HepG2 (cell line): ENCODE results near the gene CDC14B. TPM values are rescaled to one million over a fixed set of nuclear protein-coding genes. Genes with fewer than 3 reads are reported as not detected.

Source experiments
- ARNT2 ChIP-seq: sonication (generic); formaldehyde crosslinking; IDR thresholded peaks from 2 replicates; pipeline ENCODE4 v1.8.0; 2022; ENCODE audit warnings: mild to moderate bottlenecking, low read depth, missing genetic modification reagents, moderate library complexity
- ARNTL ChIP-seq: sonication (generic); formaldehyde crosslinking; IDR thresholded peaks from 2 replicates; pipeline ENCODE4 v1.4.0; 2020; ENCODE audit warnings: mild to moderate bottlenecking, missing genetic modification reagents
- ATF7 ChIP-seq, 2 experiments: fragments of 450-650 bp in 1 of 2; sonication (generic) in 1 of 2; formaldehyde crosslinking in 1 of 2; IDR thresholded peaks; 2 replicates each; pipeline versions ENCODE4 v1.4.0 to v1.6.1; 2016 to 2020; ENCODE audit warnings: antibody characterized with exemption in 1 of 2, mild to moderate bottlenecking in 1 of 2, missing genetic modification reagents in 1 of 2
- GTF3A ChIP-seq: sonication (generic); formaldehyde crosslinking; conservative IDR thresholded peaks from 2 replicates; pipeline ENCODE4 v1.4.0; 2020; ENCODE audit warnings: mild to moderate bottlenecking, missing genetic modification reagents
- HNRNPK ChIP-seq: fragments of 200-400 bp; formaldehyde crosslinking; IDR thresholded peaks from 2 replicates; pipeline ENCODE4 v1.6.1; 2018; ENCODE audit warnings: low read length, low read depth, moderate library complexity, mild to moderate bottlenecking; ENCODE audit not compliant: poor library complexity, severe bottlenecking
- IRF2 ChIP-seq: IDR thresholded peaks from 2 replicates; pipeline ENCODE4 v1.6.1; 2018; ENCODE audit warnings: missing genetic modification reagents, missing compliant biosample characterization
- MEIS2 ChIP-seq: sonication (generic); formaldehyde crosslinking; IDR thresholded peaks from 2 replicates; pipeline ENCODE4 v1.9.0; 2021; ENCODE audit warnings: mild to moderate bottlenecking, missing genetic modification reagents
- NONO ChIP-seq, 2 experiments: fragments of 450-650 bp in 1 of 2; sonication (generic) in 1 of 2; formaldehyde crosslinking in 1 of 2; IDR thresholded peaks in 1 of 2; conservative IDR thresholded peaks in 1 of 2; 2 replicates each; pipeline versions ENCODE4 v1.6.1 to v1.8.0; 2017 to 2022; ENCODE audit warnings: mild to moderate bottlenecking in 1 of 2, missing genetic modification reagents in 1 of 2, moderate library complexity in 1 of 2
- NR2F6 ChIP-seq, 2 experiments: IDR thresholded peaks; 2 replicates each; pipeline ENCODE4 v1.6.1; 2016; ENCODE audit warnings: antibody characterized with exemption in 1 of 2, mild to moderate bottlenecking in 1 of 2
- POLR2AphosphoS5 ChIP-seq: IDR thresholded peaks from 2 replicates; pipeline ENCODE4 v1.6.1; 2012; ENCODE audit warnings: low read depth, low read length
- PPARG ChIP-seq: conservative IDR thresholded peaks from 2 replicates; pipeline ENCODE4 v1.6.1; 2016; ENCODE audit warnings: missing biosample characterization, missing genetic modification reagents
- SMYD3 ChIP-seq: sonication (generic); formaldehyde crosslinking; IDR thresholded peaks from 2 replicates; pipeline ENCODE4 v1.8.1; 2023; ENCODE audit warnings: mild to moderate bottlenecking, missing genetic modification reagents
- SOX13 ChIP-seq, 3 experiments: fragments of 450-650 bp in 1 of 3; sonication (generic) in 1 of 3; formaldehyde crosslinking in 1 of 3; IDR thresholded peaks in 2 of 3; conservative IDR thresholded peaks in 1 of 3; 2 replicates each; pipeline versions ENCODE4 v1.5.0 to v1.6.1; 2016 to 2020; ENCODE audit warnings: antibody characterized with exemption in 1 of 3, mild to moderate bottlenecking in 1 of 3, missing compliant biosample characterization in 1 of 3, missing genetic modification reagents in 1 of 3, moderate library complexity in 1 of 3
- ZBTB21 ChIP-seq: sonication (generic); formaldehyde crosslinking; IDR thresholded peaks from 2 replicates; pipeline ENCODE4 v1.4.0; 2020; ENCODE audit warnings: missing genetic modification reagents
- ZFP1 ChIP-seq: IDR thresholded peaks from 2 replicates; pipeline ENCODE4 v1.6.1; 2016
- ZFP41 ChIP-seq: sonication (generic); formaldehyde crosslinking; IDR thresholded peaks from 2 replicates; pipeline ENCODE4 v1.4.0; 2020; ENCODE audit warnings: mild to moderate bottlenecking, missing genetic modification reagents, borderline replicate concordance
- ZNF230 ChIP-seq: sonication (generic); formaldehyde crosslinking; IDR thresholded peaks from 2 replicates; pipeline ENCODE4 v1.4.0; 2020; ENCODE audit warnings: mild to moderate bottlenecking, missing genetic modification reagents
- ZNF256 ChIP-seq: sonication (generic); formaldehyde crosslinking; conservative IDR thresholded peaks from 2 replicates; pipeline ENCODE4 v1.4.0; 2020; ENCODE audit warnings: missing genetic modification reagents
- ZNF382 ChIP-seq: sonication (generic); formaldehyde crosslinking; IDR thresholded peaks from 2 replicates; pipeline ENCODE4 v1.5.0; 2020; ENCODE audit warnings: missing genetic modification reagents, mild to moderate bottlenecking, borderline replicate concordance
- ZNF530 ChIP-seq: sonication (generic); formaldehyde crosslinking; IDR thresholded peaks from 2 replicates; pipeline ENCODE4 v1.5.0; 2020; ENCODE audit warnings: low read depth, mild to moderate bottlenecking, missing genetic modification reagents
- ZNF549 ChIP-seq: sonication (generic); formaldehyde crosslinking; IDR thresholded peaks from 2 replicates; pipeline ENCODE4 v1.5.0; 2020; ENCODE audit warnings: missing genetic modification reagents
- ZNF709 ChIP-seq: sonication (generic); formaldehyde crosslinking; IDR thresholded peaks from 2 replicates; pipeline ENCODE4 v1.5.0; 2020; ENCODE audit warnings: mild to moderate bottlenecking, missing genetic modification reagents
- ZNF777 ChIP-seq: sonication (generic); formaldehyde crosslinking; IDR thresholded peaks from 2 replicates; pipeline ENCODE4 v1.4.0; 2020; ENCODE audit warnings: missing genetic modification reagents
- ZSCAN20 ChIP-seq: sonication (generic); formaldehyde crosslinking; IDR thresholded peaks from 2 replicates; pipeline ENCODE4 v1.4.0; 2020; ENCODE audit warnings: missing genetic modification reagents, mild to moderate bottlenecking, borderline replicate concordance
- polyA plus RNA-seq, 8 experiments: library from polyadenylated mRNA; depleted of rRNA in 3 of 8; stranded (reverse) in 7 of 8; unstranded in 1 of 8; fragments of >200 nt; fragmentation: Illumina TruSeq in 4 of 8; extraction: Trizol in 4 of 8; gene quantifications; 2 replicates each; pipeline versions ENCODE4 v1.2.1 to v1.2.3, GENCODE V29; 2011 to 2016; ENCODE audit warnings: low read depth in 4 of 8, missing spikeins in 1 of 8, mixed read lengths in 1 of 8; ENCODE audit not compliant: insufficient read depth in 1 of 8
- total RNA-seq, 5 experiments: library from RNA; depleted of rRNA; stranded (reverse); fragments of >200 nt; fragmentation: Illumina TruSeq; extraction: Trizol; gene quantifications; 2 replicates each; pipeline ENCODE4 v1.2.3, GENCODE V29; 2016; ENCODE audit warnings: low read depth in 1 of 5
- TF ChIP-seq, protein P1 (sequence below): IDR thresholded peaks from 2 replicates; pipeline ENCODE4 v1.6.1; 2016; ENCODE audit warnings: missing genetic modification reagents, missing compliant biosample characterization
- TF ChIP-seq, protein P2 (sequence below): sonication (generic); formaldehyde crosslinking; IDR thresholded peaks from 2 replicates; pipeline ENCODE4 v1.5.0; 2020; ENCODE audit warnings: mild to moderate bottlenecking, missing genetic modification reagents

Gene CDC14B
- total and polyA plus RNA-seq, 2 of the 13 experiments (the other 11 are each of a cell fraction or from before 2014, with no cell fraction given), result 25.8 to 33.3 TPM

DNA sequence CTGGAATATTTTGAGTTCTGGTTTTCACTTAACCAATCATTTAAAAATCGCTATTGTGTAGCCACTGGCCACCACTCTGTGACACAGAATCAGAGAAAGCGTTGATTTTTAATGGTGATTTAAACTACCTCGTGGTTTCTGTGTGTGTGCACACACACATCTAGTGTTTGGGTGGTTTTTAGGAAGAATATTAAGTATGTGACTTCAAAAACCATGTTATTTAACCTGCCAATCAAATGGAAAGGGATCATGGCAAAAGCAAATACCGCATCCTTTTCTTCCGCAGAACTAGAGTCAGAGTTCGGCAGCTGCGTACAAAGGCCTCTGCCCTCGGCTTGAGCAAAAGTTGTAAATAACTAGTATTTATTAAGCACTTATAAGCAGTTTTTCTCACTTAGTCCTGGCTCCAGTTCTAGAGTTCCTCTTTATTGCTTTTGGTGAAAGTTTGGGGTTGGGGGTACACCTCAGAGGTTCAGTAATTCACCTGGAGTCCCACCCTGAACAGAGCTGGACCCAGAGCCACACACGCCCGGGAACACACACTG, 129.0 kb downstream of the CDC14B start (continued):
- TF ChIP-seq MEIS2 (CRISPR knock-in tag) (peak; percentile 96), ZFP1 (no peak), SMYD3 (CRISPR knock-in tag) (no peak), ZNF709 (CRISPR knock-in tag) (no peak), GTF3A (no peak), ZSCAN20 (CRISPR knock-in tag) (no peak), NR2F6 (IDR thresholded peaks at IDR 0.05) (no peak), NR2F6 (CRISPR knock-in tag; IDR thresholded peaks at IDR 0.05) (0 out of 2 replicates have a peak, but pooled peaks have one; percentile 20), ARNT2 (no peak), ARNTL (CRISPR knock-in tag) (no peak), ZNF549 (CRISPR knock-in tag) (no peak), ZNF382 (no peak), HNRNPK (no peak), ATF7 (IDR thresholded peaks at IDR 0.05) (no peak), ATF7 (CRISPR knock-in tag; IDR thresholded peaks at IDR 0.05) (no peak), ZBTB21 (CRISPR knock-in tag) (0 out of 2 replicates have a peak, but pooled peaks have one; percentile 18), ZNF256 (CRISPR knock-in tag) (no peak), POLR2AphosphoS5 (no peak), SOX13 (IDR thresholded peaks at IDR 0.05) (no peak), SOX13 (CRISPR knock-in tag; conservative IDR thresholded peaks at IDR 0.05 in 1 of 2, IDR thresholded peaks at IDR 0.05 in 1 of 2) (peak; percentile 55 to 69; a peak in 1 of 4 replicates), PPARG (CRISPR knock-in tag) (0 out of 2 replicates have a peak, but pooled peaks have one; percentile 13), ZNF230 (CRISPR knock-in tag) (no peak), ZNF530 (CRISPR knock-in tag) (no peak), ZFP41 (CRISPR knock-in tag) (0 out of 2 replicates have a peak, but pooled peaks have one; percentile 21), NONO (IDR thresholded peaks at IDR 0.05) (no peak), NONO (CRISPR knock-in tag; conservative IDR thresholded peaks at IDR 0.05) (no peak), ZNF777 (no peak), IRF2 (CRISPR knock-in tag) (no peak)
- TF ChIP-seq, protein P1, sequence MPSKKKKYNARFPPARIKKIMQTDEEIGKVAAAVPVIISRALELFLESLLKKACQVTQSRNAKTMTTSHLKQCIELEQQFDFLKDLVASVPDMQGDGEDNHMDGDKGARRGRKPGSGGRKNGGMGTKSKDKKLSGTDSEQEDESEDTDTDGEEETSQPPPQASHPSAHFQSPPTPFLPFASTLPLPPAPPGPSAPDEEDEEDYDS, result peak; percentile 33; the same call in 1 of the 2 replicates
- TF ChIP-seq, protein P2, sequence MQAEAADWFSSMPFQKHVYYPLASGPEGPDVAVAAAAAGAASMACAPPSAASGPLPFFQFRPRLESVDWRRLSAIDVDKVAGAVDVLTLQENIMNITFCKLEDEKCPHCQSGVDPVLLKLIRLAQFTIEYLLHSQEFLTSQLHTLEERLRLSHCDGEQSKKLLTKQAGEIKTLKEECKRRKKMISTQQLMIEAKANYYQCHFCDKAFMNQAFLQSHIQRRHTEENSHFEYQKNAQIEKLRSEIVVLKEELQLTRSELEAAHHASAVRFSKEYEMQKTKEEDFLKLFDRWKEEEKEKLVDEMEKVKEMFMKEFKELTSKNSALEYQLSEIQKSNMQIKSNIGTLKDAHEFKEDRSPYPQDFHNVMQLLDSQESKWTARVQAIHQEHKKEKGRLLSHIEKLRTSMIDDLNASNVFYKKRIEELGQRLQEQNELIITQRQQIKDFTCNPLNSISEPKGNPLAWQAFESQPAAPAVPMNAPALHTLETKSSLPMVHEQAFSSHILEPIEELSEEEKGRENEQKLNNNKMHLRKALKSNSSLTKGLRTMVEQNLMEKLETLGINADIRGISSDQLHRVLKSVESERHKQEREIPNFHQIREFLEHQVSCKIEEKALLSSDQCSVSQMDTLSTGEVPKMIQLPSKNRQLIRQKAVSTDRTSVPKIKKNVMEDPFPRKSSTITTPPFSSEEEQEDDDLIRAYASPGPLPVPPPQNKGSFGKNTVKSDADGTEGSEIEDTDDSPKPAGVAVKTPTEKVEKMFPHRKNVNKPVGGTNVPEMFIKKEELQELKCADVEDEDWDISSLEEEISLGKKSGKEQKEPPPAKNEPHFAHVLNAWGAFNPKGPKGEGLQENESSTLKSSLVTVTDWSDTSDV, result no peak
